Activated T-helper 1 cell treated with anti-CD3 and anti-CD28 coated beads, Interleukin-2, amount 50 U/mL, for 16 hours (primary cell): ENCODE data around the gene EDEM1.
A peak's percentile ranks its signal among the peaks of the same experiment; 100 is the strongest.
"Not testable (repeated sequence)": the region's sequence is repeated elsewhere in the genome, so short reads cannot be mapped to it uniquely, and the experiment has no call there.

ENCODE experiments used
- DNase-seq, 2 donors: peaks; one replicate each; pipeline ENCODE4 v3.0.0-alpha.2; 2020; ENCODE audit warnings: low read depth in 1 of 2, low spot score in 1 of 2

The EDEM1 gene

DNA sequence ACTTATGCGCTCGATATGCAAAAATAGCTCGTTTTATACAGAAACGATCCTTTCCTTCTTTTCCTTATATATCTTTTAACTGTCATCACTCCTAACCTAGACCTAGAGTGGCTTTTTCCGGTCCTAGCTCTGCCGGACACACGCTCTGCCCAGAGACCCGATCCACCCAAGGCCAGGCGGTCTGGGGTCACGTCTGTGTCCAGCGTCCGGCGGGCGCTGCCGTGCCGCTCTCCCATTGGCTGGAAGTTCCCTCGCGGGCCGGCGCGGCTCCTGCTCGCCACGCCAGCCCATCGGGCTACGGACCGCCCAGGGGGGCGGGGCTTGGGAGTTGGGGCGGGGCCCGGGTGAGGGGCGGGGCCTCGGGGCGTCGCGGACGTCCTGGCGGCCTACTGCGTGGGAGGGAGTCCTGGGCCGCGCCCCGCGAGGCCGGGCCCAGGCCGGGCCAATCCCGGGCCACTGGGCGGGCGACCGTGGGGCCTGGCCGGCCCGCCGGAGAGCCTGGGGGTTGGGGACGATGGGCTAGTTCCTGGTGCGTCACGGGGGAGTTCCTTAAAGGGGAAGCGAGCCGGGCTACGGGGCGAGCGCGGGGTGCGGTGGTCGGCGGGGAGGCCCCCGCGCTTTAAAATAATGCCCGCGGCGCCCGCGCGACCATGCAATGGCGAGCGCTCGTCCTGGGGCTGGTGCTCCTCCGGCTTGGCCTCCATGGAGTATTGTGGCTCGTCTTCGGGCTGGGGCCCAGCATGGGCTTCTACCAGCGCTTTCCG is at the start of gene EDEM1:
TSS of gene EDEM1 (plus strand) at position 552 of the 764 bp plus-strand sequence. CDS start at position 651, 99 bp downstream.
- DNase-seq, result peak; percentile 91 to 93

DNA sequence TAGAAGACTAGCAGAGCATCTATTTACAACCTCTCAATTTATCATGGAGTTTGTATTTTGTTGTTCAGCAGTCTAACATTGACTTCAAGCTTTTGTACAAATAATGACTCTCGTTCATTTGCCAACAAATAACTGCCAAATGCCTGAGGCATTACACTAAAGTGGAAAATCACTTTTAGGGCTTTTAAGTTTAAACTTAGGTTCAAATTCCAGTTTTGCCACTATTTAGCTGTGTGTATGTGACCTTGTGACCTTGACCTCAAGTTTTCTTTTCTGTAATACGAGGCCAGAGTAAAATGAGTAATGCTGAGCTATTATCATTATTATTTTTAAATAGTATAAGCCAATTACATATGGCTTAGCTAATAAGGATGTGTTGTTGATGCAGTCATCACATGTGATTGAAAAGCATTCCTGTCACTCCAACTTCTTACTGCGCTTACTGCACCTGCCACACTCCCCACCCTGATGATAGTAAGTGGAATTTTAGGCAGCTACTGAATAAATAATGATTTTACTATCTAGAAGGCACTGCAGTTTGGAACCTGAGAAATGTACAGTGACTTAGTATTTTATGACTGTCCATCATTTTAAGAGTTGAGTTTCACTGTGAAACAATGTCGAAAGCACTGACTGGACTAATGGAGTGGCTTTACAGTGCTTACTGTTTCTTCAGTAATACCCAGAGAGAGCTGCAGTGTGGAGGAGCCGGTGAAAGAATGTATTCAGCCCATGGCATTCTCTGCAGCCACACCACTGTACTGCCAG is 49.1 kb upstream of the EDEM1 start:
- DNase-seq, result no peak

DNA sequence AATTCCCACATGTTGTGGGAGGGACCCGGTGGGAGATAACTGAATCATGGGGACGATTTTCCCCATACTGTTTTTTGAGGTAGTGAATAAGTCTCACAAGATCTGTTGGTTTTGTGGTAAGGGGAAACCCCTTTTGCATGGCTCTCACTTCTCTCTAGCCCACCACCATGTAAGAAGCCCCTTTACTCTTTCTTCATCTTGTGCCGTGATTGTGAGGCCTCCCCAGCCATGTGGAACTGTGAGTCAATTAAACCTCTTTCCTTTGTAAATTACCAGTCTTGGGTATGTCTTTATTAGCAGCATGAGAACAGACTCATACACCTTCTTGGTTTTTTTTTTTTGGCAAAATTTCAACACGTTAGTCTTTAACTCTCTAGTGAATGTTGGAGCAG is 47.3 kb upstream of the EDEM1 start:
- DNase-seq, result no peak

DNA sequence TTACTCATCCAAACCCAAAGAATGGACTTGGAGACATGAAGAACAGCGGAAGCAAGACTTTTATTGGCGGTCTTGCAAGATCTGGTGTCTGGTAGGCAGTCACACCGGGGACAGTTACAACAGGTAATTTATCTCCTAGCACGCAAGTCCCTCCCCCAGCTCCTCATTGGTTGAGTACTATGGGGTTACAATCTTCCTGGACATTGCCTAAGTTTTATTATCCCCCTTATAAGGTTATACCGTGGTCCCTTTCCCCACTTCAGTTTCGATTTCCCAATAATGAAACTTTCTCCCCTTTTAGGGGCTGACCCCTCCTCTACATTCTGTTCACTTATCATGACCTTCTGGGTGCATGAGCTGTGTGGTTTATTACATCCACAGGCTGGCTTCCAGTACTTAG is 46.7 kb upstream of the EDEM1 start:
- no peak for DNase-seq

DNA sequence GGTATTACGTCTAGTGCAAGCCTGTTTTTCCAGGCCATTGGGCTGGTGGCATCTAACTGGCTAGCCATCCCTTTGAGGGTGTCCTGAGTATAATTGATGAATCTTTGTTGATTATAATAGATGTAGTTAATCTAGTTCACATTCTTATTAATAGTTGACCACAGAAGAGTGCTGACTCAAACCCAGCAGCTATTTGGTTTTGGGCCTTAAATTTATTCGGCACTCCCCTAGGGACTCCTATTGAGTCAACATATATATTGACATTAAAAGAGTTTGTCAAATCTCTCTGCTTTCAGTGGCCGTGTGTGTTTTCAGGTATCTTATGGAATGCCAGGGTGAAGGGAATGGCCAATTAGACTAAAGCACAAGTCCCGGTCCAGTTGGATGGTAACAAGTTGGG is 45.7 kb upstream of the EDEM1 start:
- DNase-seq, result no peak

DNA sequence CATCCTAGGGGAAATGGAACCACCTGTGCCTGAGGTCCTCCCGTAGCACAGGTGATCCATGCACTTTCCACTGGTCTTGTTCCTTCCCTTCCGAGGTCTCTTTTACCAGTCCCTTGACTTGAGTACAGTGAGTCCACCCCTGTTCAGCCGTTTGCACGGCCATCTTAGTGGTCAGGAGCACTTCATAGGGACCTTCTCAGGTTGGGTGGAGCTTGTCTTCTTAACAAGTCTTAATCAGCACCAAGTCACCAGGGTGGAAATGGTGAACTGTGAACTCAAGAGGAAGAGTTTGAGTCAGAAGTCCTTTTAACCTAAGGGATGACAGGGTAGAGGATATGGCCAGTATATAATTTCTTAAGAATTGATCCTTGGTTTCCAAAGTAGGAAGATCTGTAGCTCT is 44.0 kb upstream of the EDEM1 start:
- no peak for DNase-seq

DNA sequence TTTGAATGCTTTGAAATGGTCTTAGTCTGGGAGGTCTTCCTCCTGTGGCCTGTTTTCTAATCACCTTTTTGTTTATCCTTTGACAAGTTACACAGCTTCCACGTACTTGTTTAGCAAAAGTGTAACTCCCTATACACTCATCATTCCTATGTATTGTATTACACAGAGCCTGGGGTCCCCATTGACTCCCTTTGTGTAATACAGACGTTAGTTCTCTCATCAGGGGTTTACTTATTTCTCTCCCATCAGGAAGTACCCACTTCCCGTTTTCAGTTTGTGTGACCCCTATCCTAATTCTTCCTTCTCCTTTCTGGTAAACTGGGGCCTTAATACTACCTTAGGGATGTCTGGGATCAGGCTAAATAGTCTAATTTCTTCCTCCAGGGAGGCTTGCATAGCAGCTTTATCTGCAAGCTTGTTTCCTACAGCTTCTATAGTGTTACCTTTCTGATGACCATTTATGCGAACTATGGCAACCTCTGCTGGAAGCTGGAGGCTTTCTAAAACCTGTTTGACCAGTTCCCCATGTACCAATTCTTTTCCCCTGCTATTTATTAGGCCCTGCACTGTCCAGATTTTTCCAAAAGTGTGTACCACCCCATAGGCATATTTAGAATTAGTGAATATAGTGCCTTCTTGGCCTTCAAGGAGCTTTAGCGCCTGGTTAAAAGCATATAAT is 43.1 kb upstream of the EDEM1 start:
- no peak for DNase-seq

DNA sequence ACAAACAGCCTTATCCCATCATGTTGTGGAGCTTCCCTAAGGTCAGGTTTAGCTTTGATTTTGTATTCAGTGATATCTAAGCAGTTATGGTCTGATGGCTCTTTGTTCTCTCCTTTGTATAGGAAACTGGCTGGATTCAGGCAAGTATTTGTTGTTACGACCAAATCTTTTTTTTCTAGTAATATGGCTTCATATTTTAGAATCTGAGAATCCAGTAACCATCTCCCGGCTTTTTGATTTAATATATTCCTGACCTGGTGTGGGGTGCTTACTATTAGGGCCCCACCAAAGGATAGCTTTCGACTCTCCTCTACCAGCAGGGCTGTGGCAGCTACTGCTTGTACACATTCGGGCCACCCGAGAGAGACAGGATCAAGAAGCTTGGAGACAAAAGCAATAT is 42.4 kb upstream of the EDEM1 start:
- no peak for DNase-seq

DNA sequence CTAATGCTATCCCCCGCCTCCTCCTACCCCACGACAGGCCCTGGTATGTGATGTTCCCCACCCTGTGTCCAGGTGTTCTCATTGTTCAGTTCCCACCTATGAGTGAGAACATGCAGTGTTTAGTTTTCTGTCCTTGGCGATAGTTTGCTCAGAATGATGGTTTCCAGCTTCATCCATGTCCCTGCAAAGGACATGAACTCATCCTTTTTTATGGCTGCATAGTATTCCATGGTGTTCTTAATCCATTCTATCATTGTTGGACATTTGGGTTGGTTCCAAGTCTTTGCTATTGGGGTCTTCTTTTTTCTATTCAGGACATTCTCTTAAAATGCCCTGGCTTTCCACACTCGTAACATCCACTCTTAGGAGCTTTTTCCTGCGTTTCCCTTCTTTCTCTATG is 40.4 kb upstream of the EDEM1 start:
- not testable (repeated sequence) for DNase-seq

DNA sequence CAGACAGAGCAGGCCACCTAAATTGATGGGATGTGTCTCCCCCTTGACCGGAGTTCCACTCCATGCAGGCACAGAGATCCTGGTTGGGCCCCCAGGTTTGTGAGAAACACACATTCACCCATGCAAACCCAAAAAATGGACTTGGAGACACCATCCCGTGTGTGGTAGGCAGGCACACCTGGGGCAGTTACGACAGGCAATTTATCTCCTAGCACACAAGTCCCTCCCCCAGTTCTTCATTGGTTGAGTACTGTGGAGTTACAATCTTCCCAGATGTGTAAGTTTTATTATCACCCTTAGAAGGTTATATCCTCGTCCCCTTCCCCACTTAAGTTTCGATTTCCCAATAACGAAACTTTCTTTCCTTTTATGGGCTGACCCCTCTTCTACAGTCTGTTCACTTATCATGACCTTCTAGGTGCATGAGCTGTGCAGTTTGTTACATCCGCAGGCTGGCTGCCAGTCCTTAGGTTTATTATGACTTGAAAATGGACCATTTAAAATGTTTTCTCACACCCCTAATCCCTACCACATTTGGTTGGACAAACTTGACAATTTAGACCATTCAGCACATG is 38.1 kb upstream of the EDEM1 start:
- no peak for DNase-seq

DNA sequence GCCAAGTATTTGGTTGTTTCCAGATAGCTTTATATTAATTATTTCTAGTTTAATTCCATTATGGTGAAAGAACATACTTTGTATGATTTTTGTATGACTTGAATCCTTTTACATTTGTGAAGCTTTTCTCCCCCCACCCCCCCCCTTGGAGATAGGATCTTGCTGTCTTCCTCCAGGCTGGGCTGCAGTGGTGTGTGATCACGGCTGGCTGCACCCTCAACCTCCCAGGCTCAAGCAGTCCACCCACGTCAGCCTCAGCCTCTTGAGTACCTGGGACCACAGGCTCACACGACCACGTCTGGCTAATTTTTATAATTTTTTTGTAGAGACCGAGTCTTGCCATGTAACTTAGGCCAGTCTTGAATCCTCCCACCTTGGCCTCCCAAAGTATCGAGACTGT is 35.9 kb upstream of the EDEM1 start:
- no peak for DNase-seq

DNA sequence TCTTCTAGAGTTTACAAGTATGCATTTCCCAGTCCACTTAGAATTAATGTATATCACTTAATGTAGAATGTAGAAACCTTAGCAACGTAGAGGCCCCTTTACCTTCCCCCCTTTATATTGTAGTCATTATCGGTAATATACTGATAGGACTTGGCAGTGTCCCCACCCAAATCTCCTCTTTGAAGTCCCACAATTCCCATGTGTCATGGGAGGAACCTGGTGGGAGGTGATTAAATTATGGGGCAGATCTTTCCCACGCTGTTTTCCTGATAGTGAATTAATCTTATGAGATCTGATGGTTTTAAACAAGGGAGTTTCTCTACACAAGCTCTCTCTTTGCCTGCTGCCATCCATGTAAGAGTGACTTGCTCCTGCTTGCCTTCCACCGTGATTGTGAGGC is 34.4 kb upstream of the EDEM1 start:
- DNase-seq, result no peak

DNA sequence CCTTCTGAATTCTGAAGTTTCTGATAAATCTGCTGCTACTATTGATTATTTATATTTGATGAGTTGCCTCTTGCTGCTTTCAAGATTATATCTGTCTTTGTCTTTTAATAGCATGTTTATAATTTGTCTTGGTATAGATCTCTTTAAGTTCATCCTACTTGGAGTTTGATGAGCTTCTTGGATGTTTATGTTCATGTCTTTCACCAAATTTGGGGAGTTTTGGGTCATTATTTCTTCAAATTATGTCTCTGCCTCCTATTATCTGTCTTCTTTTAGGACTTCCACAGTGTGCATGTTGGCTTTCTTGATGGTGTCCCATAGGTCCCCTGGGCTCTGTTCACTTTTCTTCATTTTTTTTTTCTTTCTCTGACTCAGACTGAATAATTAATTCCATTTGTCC is 32.3 kb upstream of the EDEM1 start:
- DNase-seq, result no peak

DNA sequence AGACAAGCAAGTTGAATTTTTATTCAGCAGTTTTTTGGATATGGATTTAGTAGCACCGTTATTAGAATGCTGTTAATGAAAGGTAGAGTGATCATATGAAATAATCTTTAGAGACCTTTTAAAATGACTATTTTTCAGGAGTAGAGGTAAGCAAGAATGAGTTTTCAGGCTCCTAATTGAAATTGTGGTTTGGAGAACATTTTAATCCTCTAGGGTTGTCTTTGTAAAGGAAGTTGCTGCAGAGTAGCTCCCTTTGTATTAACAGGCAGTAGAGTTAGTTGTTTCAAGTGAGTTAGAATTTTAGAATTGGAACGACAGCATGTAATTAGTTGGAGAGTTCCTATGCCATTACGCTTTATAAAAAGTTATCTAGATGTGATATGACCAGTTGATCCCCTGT is 27.2 kb upstream of the EDEM1 start:
- no peak for DNase-seq

DNA sequence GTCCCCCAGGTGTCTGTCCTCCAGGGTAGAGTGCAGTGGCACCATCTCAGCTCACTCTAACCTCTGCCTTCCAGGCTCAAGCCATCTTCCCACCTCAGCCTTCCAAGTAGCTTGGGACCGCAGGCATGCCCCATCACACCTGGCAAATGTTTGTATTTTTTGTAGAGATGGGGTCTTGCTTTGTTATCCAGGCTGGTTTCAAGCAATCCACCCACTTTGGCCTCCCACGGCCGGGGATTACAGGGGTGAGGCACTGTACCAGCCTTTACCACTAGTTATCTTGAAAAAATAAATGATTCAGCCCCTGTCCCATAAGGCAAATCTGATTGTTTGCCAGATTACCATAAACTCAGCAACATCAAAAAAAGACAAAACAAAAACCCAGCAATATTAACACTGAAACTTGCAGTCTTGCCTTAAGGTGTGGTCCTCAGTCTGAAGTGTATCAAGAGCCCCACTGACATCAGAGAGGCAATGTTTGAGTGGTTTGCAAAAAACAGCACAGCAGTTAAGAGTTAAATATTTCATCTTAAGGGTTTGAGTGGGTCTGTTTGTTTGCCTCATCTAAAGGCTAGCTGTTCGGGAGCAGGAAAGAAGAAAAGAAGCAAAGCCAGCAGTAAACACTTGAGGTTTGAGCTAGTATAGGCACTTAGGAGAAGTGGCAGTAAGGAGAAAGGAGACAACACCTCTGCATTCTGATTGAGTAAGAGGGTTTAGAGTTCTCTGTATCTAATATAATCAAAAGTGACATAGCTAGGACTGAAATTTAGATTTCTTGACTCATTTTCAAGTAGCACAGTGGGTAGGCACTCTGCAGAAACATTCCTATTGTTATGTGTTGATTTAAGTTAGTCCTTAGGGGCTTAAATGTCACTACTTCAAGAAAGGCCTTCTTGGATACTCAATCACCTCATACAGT is 26.3 kb upstream of the EDEM1 start:
- no peak for DNase-seq

DNA sequence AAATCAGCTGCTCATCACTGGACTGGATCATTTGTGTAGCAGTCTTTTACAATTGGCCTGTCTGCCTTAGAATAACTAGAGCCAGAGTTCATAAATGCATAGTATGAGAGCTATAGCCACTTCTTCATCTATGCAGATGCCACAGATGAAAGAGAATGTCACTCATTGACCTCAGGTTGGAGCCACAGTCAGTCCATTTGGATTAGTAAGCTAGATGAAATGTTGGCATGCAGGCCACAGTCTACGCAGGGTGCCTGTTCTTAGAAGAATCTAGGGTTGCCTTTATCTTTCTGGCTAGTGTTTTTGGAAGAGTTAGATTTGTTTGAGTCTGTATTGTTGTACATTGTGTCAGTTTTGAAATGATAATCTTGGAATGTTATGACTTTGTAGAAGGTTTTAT is 25.4 kb upstream of the EDEM1 start:
- DNase-seq, result no peak

DNA sequence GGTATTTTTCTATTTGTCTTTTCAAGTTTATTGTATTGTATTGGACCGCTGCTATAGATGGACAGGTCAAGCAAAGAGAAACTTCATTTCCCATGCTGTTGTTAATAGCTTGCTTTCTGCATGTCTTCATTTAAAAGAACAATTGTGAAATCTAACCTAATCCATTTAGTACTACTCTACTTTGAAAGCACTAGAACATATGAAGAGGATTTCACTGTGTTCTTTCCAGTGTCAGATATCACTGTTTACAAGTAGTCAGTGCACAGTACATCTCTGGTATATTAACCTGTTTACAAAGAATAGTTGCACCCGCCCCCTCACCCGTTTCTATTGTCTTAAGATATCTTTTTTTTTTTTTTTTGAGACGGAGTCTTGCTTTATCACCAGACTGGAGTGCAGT is 21.8 kb upstream of the EDEM1 start:
- no peak for DNase-seq

DNA sequence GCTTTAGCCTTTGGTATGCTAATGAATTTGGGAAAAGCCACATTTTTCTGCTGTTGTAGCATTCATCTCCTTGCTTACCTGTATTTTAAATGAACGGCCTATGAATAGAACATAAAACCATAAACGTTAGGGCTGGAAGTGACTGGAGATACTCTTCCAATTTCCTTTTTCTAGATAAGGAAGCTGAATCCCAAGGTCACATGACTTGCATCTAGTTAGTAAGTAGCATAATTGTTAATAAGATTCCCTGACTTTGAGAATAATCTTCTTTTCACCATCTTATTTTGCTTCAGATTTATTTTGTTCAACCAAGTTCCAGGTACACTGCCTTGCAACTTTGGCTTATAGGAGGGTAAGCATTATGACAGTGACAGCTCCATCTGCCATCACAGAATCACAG is 20.7 kb upstream of the EDEM1 start:
- no peak for DNase-seq

DNA sequence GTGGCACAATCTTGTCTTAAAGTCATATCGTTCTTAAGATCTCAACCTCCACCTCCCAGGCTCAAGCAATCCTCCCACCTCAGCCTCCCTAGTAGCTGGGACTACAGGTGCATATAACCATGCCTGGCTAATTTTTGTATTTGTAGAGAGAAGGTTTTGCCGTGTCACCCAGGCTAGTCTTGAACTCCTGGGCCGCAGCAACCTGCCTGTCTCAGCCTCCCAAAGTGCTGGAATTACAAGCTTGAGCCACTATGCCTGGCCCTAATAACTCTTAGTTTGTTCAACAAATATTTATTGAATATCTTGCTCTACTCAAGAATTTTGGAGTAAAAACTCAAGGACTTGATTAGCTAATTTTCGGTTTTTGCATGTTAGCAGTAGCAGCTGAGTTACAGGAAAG is 19.4 kb upstream of the EDEM1 start:
- DNase-seq, result no peak

DNA sequence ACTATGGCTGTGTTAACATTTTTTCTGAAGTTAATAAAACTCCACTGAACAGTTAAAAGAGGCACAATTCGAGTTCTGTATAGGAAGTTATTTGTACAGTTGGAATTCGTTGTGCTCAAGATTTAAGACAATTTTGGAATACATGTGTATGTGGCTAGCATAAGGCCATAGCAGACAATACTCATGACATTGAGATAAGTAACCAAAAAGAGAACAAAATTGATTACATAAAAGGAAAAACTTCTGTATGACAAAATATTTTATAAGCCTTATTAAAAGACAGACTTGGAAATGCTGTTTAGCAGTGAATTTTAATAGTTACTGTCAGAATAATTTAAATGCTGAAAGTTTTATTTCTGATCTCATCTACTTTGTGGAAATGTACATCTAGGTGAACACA is 17.7 kb upstream of the EDEM1 start:
- no peak for DNase-seq

DNA sequence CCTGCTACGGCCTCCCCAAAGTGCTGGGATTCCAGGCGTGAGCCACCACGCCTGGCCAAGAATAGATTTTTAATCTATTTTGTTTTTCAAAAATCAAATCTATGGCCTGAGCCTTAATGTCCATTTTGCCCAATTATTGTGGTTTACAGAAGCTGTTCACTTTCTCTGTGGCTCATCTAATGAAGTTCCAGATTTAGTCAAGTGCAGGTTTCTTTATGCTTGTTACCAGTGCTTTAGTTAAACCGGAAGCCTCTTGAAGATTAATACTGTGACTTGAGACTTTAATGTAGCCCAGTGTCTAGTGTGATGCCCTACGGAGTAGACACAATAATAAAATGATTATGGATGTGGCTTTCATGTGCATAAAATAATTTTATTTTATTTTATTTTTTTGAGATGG is 16.5 kb upstream of the EDEM1 start:
- DNase-seq, result no peak
